Activated CD8-positive, alpha-beta memory T cell treated with anti-CD3 and anti-CD28 coated beads for 36 hours (primary cell): ENCODE results near the gene POLR2F. TPM values are rescaled to one million over a fixed set of nuclear protein-coding genes. Genes with fewer than 3 reads are reported as not detected.
"Not testable (repeated sequence)": the region's sequence is repeated elsewhere in the genome, so short reads cannot be mapped to it uniquely, and the experiment has no call there.

Experiments used
- CTCF ChIA-PET: fragments of 350-600 bp; sonication (Branson Sonifier 250); formaldehyde crosslinking; loops from one replicate; lab custom pipeline; 2021; ENCODE audit warnings: antibody characterized with exemption; lab: Charles Lee
- POLR2A ChIA-PET: fragments of 350-600 bp; sonication (Branson Sonifier 250); formaldehyde crosslinking; loops from one replicate; lab custom pipeline; 2021; ENCODE audit warnings: antibody characterized with exemption; lab: Charles Lee
- total RNA-seq, 2 experiments: library from RNA; stranded (reverse); gene quantifications; one replicate each; pipeline ENCODE4 v1.2.3, GENCODE V29; 2021

POLR2F gene
- total RNA-seq, 2 experiments from 2014 or later = 136 to 139 TPM

GRCh38 chr22:37971475-37972434 lies 18.3 kb downstream of the POLR2F start:
- ChIA-PET CTCF (no interaction called here), POLR2A (no interaction called here)

DNA sequence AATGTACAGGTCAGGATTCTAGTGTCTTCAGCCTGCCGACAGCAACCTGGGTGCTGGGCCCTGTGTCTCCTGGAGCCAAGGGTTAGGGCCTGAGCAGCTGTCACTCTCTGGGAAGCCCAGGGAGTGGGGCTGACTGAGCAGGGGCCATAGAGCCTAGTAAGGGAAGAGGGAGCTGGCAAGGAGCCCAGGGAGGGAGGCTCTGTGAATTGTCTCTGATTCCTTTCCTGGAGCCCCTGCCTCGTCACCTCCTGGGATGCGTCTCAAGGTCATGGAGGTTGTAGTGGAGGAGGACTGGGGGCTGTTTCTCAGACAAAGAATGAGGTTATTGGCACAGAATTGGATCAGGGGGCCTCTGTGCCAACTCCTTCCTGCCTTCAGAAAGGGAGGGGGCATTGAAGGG lies 19.0 kb downstream of the POLR2F start:
- POLR2A ChIA-PET = no interaction called here
- CTCF ChIA-PET = no interaction called here

DNA sequence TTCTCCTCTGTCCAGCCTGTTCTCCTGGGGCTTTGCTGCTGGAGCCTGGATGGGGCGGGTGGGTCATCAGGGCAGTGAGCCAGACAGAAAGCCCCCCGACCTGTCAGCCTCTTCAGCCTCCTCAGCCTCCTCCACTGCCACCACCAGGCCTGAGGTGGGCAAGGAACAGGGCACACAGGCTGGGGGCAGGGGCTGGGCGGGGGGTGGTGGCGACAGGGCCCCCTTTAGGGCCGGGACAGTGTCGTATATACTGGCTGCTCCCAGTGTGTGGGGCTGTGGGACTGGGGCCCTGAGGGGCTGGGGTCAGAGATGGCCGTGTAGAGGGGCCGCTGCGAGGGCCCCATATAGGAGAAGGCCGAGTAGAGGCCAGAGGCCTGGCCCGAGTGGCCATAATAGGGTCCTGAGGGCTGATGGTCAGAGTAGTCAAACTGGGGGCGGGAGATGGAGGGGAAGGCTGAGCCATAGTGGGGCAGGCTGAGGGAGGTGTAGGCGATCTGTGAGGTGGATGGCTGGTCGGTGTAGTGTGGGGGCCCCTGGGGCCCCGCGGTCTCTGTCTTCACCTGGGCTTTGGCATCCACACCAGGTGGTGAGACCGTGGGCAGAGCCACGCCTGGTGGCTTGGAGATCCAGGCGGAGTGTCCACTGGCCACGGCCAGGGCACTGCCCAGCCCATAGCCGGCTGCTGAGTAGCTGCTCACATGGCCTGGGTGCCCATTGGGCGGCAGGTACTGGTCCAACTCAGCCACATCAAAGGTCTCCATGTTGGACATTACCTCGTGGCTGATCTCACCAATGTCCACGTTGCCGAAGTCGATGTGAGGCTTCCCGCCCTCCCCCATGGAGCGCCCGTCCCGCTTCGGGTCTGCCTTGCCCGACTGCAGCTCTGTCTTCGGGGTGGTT lies 20.0 kb downstream of the POLR2F start:
- ChIA-PET CTCF (no interaction called here), POLR2A (no interaction called here)

DNA sequence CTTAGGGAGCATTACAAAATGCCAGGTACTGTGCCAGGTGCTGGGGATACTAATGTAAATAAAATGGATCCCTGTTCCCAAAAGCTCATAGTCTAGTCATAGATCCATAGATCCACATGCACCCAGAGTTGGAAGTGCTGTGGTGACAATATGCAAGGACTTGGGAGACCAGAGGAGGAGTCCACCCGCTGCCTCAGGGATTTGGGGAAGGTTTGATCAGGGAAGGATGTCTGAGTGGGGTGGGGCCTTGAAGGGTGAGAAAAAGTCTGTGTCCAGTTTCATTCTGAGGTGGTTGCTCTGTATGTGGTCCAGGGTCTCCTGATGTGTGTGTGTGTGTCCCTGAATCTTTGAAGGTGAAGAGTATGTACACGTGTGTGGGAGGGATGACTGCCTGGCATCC lies 21.7 kb downstream of the POLR2F start:
- ChIA-PET POLR2A (no interaction called here), CTCF (no interaction called here)

DNA sequence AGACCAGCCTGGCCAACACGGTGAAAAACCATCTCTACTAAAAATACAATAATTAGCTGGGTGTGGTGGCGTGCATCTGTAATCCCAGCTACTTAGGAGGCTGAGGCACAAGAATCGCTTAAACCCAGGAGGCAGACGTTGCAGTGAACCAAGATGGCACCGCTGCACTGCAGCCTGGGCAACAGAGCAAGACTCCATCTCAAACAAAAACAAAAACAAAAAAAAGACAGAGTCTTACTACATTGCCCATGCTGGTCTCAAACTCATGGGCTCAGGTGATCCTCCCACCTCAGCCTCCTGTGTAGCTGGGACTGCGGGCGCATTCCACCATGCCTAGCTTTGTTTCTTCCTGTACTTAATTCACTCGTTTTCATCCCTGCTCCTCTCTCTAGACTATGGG lies 22.5 kb downstream of the POLR2F start:
- POLR2A ChIA-PET = not testable (repeated sequence)
- CTCF ChIA-PET = interaction anchor here (1.1 to 1.2 kb wide), 2 partner anchors 158 to 159 kb away, joined by 3 to 4 read pairs; no protein-coding TSS in a partner anchor

DNA sequence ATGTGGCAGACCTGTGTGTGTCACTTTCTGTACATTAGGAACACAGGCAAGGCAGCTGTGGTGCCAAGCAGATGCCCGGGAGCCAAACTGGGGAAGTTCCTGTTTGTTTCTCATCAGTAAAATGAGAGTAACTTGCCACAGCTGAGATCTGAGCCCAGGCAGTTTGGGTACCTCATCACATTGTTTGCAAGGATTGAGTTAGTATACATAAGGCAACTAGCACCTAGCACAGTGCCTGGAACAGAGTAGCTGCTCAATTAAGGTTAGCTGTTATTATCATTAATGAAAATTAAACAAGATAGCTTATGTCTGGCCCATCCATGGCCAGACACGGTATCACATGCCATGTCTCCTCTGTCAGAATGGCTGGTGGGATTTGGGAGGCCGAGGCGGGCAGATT lies 23.0 kb downstream of the POLR2F start:
- ChIA-PET CTCF (interaction anchor here (1.1 to 1.2 kb wide), 2 partner anchors 158 to 159 kb away, joined by 3 to 4 read pairs; no protein-coding TSS in a partner anchor), POLR2A (no interaction called here)

- POLR2A ChIA-PET = no interaction called here
- CTCF ChIA-PET = no interaction called here
Measured at GRCh38 chr22:37979782-37980181, 26.3 kb downstream of the POLR2F start.

DNA sequence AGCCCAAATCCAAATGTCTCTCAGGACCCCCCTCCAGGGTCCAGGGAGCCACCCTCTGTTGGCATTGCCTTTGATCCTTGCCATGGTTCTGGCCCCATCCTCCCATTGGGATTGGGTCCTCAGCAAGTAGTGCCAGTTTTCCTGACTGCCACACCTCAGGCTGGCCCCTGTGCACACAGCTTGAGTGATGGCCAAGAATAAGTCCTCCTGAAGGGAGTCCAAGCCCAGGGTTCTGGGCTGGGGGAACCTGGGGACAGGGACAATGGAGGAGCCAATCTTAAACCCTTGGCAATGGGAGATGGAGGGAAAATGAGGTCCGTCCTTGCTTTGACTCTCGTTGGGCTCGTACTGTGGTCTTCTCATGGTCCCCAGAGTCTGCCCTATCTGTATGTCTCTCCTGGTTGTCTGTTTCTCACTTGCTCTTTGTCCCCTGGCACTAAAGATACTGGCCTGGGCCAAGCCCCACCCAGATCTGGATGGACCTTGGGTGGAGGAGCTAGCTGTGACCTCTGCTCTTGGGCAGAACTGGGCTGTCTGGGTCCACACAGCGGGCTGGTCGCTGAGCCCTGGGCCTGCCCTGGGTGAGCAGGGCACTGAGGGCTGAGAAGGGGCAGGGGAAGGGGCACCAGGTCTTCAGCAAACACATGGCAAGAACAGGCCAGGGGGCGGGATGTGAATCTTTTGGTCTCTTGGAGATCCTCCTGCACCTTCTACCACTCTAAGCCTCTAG lies 27.9 kb downstream of the POLR2F start:
- ChIA-PET POLR2A (no interaction called here), CTCF (no interaction called here)

GRCh38 chr22:37982151-37982785 lies 28.8 kb downstream of the POLR2F start:
- CTCF ChIA-PET = no interaction called here
- POLR2A ChIA-PET = no interaction called here

DNA sequence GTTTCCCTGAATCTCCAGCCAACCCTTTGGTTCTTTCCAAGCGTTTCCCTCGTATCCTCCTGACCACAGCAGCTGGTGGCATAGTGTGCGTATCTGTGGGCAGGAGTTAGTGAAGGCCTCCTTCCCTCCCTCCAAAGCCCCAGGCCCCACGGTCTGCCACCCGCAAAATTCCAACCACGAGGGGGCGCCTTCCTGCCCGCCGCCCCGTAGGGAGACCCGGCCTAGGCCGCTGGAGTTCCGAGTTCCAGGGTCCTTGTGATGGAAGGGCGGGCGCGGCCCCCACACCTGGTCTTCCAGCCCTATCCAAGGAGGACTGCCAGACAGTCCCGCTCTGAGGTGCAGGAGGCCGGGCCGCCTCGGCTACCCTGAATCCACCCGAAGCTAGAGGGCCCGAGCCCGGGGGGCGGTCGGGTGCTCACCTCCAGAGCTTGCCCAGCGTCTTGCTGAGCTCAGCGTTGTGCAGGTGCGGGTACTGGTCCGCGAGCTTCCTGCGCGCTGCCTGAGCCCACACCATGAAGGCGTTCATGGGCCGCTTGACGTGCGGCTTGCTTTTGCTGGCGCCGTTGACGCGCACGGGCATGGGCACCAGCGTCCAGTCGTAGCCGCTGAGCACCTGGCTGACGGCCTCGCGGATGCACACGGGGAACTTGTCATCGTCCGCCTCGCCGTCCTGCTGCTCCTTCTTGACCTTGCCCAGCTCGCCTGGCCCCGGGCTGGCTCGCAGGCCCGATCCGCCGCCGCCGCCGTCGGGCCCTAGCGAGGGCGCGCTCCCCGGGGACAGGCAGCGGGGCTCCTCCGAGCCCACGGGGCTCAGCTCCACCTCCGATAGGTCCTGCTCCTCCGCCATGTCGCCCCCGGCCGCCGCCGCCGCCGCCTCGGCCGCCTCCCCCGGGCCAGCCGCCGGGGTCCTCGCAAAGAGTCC lies 29.7 kb downstream of the POLR2F start:
- CTCF ChIA-PET = no interaction called here

DNA sequence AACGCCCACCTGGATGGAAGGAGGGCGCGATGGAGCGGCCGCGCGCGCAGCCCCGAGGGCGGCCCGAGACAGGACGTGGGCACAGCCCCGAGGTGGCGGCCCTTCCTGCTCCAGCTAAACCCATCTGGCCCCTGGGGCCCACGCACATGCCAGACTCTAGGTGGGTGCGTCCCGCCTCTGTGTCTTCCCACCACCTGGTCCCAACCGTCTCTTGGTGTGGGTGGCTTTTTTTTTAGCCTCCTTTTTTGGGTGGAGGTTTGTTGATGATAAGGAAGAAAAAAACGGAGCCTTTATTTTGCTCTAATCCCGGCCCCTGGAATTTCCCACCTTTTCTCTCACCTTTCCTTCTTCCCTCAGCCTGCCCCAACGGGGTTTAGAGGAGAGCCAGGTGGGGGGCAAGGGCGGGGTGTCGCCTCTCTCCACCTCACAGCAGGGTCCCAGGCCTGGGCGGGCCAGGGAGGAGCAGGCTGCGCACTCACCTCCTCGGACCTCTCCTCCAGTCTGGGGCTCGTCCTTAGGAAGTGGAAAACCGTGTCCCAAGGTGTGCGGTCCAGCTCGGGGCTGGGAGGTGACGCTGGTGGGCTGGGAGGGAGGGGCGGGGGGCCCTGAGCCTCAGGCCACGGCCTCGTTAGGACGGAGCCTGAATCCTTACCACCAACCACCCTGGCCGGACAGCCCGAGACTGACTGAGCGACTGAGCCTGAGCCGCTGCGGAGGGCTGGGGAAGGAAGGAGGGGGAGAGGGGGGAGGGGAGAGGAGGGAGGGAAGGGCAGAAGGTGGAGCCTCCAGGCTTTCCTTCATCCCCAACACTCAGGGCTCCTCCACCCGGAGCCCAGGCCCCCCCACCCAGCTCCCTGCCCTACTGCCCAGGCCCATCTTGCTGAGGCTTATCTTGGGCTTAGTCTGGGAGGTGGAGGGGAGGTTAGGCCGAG lies 30.6 kb downstream of the POLR2F start, which contains the start of gene SOX10:
TSS of gene SOX10 (minus strand) at position 696 of the 932 bp plus-strand sequence. CDS start 771 bp downstream, outside the sequence.
- POLR2A ChIA-PET = no interaction called here

More for the DNA sequence above, 29.7 kb downstream of the POLR2F start:
- POLR2A ChIA-PET = no interaction called here

GRCh38 chr22:37985050-37985585 lies 31.6 kb downstream of the POLR2F start:
- ChIA-PET CTCF (no interaction called here), POLR2A (no interaction called here)

More for the DNA sequence above, 30.6 kb downstream of the POLR2F start, which contains the start of gene SOX10:
- CTCF ChIA-PET = no interaction called here

GRCh38 chr22:37985751-37986281 lies 32.3 kb downstream of the POLR2F start:
- CTCF ChIA-PET = no interaction called here
- POLR2A ChIA-PET = no interaction called here

DNA sequence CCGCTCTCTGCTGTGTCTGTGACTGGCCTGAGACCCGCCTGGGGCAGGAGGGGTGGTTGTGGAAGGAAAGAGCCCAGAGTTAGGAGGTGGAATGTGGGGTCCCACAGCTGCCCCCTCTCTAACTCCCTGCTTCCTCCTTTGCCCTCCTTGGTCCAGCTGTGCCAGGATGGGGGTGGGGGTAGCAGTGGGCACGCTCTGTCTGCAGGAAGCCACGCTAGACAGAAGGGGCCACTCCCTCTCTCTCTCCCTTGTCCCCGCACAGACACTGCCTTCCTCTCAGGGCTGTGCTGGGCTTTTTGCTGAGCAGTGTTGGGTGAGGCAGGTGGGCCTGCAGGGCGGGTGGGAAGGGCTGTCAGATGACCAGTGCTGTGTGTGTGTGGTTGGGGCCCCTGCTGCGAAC lies 32.9 kb downstream of the POLR2F start:
- ChIA-PET POLR2A (interaction anchor here (0.5 kb wide), 1 partner anchor 9 kb away, joined by 3 read pairs; no protein-coding TSS in a partner anchor), CTCF (no interaction called here)

DNA sequence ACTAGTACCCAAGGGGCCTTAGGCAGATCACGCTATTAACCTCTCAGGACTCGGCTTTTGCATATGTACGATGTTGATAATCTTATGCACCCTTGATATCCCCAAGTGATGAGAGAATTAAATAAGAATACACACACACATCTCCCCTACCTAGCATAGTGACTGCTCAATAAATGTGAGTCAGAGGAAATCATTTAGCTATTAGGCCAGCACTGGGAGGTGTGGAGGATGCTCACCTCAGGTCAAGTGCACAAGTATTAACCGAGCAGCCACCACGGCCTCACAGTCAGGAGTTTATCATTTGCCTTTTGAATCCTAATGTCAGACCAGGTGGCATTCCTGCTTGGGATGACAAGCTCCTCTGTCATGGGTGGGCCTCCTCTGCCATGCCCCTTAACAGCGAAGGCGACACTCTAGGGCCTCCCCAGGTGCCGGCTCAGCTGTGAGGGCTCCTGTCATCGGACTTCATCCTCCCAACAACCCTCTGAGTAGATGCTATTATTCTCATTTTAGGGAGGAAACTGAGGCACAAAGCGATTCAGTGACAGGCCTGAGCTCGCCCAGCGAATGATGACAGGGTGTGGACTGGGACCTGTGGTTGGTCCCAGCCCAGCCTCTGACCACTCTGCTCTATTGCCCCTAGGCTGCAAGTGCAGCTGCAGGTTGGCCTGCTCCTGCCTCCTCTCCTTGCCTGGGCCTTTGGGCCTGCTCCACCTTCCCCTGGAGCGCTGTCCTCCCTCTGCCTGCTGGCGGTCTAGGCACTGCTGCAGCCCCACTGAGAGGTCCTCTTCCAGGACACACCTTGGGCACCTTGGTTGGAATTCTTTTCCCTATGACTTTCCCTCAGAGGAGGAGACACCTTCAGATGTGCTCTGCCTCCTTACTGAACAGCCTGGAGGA lies 35.9 kb downstream of the POLR2F start:
- ChIA-PET POLR2A (no interaction called here), CTCF (interaction anchor here (0.5 to 1.3 kb wide), 3 partner anchors 12 to 277 kb away, joined by 3 to 5 read pairs (median 4); no protein-coding TSS in a partner anchor)
